AG10803 (cell line): Measurements from ENCODE around the gene WNK3.
"Not testable (repeated sequence)": the region's sequence is repeated elsewhere in the genome, so short reads cannot be mapped to it uniquely, and the experiment has no call there.

ENCODE experiments used
- DNase-seq: peaks from one replicate; pipeline ENCODE4 v3.0.0; 2010; ENCODE audit warnings: low read depth
- H3K4me3 ChIP-seq: 2 replicates; pipeline ENCODE4 v1.5.1; 2011; ENCODE audit warnings: mild to moderate bottlenecking, low read length, control low read depth
- CTCF ChIP-seq: conservative IDR thresholded peaks from 2 replicates; pipeline ENCODE4 v1.5.1; 2011; ENCODE audit warnings: mild to moderate bottlenecking, low read length, control low read depth, inconsistent platforms

WNK3 gene

DNA sequence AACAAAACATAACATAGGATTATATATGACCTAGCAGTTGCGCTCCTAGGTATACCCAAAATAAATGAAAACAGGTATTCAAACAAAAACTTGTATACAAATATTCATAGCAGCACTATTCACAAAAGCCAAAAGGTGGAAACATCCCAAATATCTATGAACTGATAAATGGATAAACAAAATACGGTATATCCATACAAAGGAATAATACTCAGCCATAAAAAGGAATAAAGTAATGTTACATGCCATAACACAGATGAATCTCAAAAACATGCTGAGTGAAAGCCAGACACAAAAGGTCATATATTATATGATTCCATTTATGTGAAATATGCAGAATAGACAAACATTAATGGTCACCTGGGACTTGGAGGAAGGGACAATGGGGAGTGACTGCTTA, 5.2 kb downstream of the WNK3 start:
- TF ChIP-seq CTCF: no peak
- H3K4me3 ChIP-seq: no peak overlapping the region
- DNase-seq: no peak

GRCh38 chrX:54337383-54337782, 20.5 kb downstream of the WNK3 start:
- H3K4me3 ChIP-seq, DNase-seq: not testable (repeated sequence)

DNA sequence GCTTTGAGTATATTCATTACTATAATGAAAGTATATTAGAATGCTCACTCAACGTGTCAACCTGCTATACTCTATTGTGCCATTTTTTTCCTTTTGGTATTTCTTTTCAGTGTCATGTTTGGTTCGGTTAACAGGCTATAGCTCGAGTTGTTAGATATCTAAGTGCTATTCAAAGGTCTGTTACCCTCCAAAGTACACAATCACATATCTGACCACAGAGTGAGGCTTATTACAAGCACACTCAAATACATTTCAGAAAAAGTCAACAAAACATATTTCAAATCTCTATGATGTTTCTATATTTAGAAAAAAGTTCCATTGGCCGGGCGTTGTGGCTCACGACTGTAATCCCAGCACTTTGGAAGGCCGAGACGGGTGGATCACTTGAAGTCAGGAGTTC, 32.8 kb downstream of the WNK3 start:
- no peak for TF ChIP-seq CTCF
- H3K4me3 ChIP-seq: no peak overlapping the region
- no peak for DNase-seq

GRCh38 chrX:54320067-54320466, 37.8 kb downstream of the WNK3 start:
- no peak for TF ChIP-seq CTCF
- DNase-seq: no peak
- no peak overlapping the region for H3K4me3 ChIP-seq

DNA sequence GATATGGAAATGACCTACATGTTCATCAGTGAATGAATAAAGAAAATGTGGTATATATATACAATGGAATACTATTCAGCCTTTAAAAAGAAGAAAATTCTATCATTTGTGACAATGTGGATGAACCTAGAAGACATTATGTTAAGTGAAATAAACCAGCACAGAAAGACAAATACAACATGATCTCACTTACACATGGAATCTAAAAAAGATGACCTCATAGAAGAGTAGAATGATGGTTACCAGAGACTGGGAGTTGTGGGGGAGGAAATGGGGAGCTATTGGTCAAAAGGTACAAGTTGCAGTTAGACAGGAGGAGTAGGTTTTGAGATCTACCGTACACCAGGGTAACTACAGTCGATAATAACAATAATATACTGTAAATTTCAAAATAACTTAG, 51.5 kb downstream of the WNK3 start:
- H3K4me3 ChIP-seq: no peak overlapping the region
- TF ChIP-seq CTCF: no peak
- no peak for DNase-seq

DNA sequence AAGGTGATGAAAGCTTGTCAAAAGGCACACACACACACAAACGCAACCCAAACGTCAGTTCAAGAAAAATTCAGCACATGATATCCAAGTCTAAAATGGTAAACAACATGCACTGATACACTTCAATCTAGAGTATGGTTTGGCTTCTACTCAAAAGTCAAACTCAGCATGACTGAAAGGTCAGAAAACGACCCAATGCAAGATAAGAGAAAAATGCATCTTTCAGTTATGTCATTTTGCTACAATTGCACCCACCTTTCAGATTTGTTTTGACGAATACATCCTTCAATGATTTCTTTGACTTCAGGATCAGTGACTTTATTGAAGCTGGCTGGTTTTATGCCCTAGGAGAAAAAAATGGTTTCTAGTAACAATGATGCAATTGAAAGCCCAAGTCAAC, 56.3 kb downstream of the WNK3 start:
- TF ChIP-seq CTCF: no peak
- no peak for DNase-seq
- H3K4me3 ChIP-seq: no peak overlapping the region

DNA sequence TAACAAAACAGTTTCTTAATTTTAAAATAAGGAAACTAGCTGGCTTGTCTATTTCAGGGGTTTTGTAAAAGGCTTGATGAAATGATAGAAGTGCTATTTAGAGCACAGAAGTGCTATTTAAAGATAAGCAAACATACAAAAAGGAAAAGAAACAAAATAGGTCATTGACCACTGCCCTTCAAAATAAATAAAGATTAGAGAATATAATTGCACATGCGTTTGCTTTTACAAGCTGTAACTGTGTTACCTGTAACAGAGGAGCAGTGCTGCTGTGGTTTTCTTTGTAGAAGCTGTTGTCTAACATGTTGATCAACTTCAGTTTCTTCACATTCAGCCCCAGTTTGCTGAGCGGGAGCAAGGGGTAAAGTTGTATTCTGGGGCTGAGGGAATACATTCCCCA, 63.5 kb downstream of the WNK3 start:
- no peak for TF ChIP-seq CTCF
- no peak for DNase-seq
- H3K4me3 ChIP-seq: no peak overlapping the region

GRCh38 chrX:54292755-54293154, 65.1 kb downstream of the WNK3 start:
- TF ChIP-seq CTCF: no peak
- no peak for DNase-seq

More at GRCh38 chrX:54292755-54293154, 65.1 kb downstream of the WNK3 start:
- H3K4me3 ChIP-seq: no peak overlapping the region
